NOMO-1 treated with dmso at 0.1 percent for 144 hours (cell line): ENCODE data around the gene TCF23.
"Not testable (repeated sequence)": the region's sequence is repeated elsewhere in the genome, so short reads cannot be mapped to it uniquely, and the experiment has no call there.

Experiments
- DNase-seq: peaks from one replicate; lab custom pipeline; 2025; ENCODE audit not compliant: unreplicated experiment; lab: John Stamatoyannopoulos, UW

Gene TCF23

GRCh38 chr2:27148801-27149439 lies at the start of gene TCF23:
Gene TCF23, plus strand, starts transcription at chr2:27149004. Its CDS starts 130 bp downstream, at chr2:27149134.
- no peak for DNase-seq

- DNase-seq, result no peak
Measured at GRCh38 chr2:27099334-27099955, 49.4 kb upstream of the TCF23 start.

- no peak for DNase-seq
Measured at GRCh38 chr2:27100036-27100435, 48.8 kb upstream of the TCF23 start.

- no peak for DNase-seq
Measured at GRCh38 chr2:27102329-27102728, 46.5 kb upstream of the TCF23 start.

- DNase-seq, result no peak
Measured at GRCh38 chr2:27105981-27106380, 42.8 kb upstream of the TCF23 start.

GRCh38 chr2:27108221-27108620 lies 40.6 kb upstream of the TCF23 start:
- no peak for DNase-seq

GRCh38 chr2:27109083-27109482 lies 39.7 kb upstream of the TCF23 start:
- DNase-seq, result no peak

GRCh38 chr2:27110603-27111352 lies 38.0 kb upstream of the TCF23 start:
- not testable (repeated sequence) for DNase-seq

- DNase-seq, result not testable (repeated sequence)
Measured at GRCh38 chr2:27111392-27112078, 37.3 kb upstream of the TCF23 start.

GRCh38 chr2:27115519-27115918 lies 33.3 kb upstream of the TCF23 start:
- no peak for DNase-seq

- no peak for DNase-seq
Measured at GRCh38 chr2:27117995-27118524, 30.7 kb upstream of the TCF23 start.

- DNase-seq, result no peak
Measured at GRCh38 chr2:27118525-27119329, 30.1 kb upstream of the TCF23 start, which contains the start of gene CGREF1. Gene CGREF1, minus strand, starts transcription at chr2:27119128. Its CDS starts 14,762 bp downstream, at chr2:27104366.

- not testable (repeated sequence) for DNase-seq
Measured at GRCh38 chr2:27119330-27119670, 29.5 kb upstream of the TCF23 start.

- DNase-seq, result no peak
Measured at GRCh38 chr2:27121906-27122305, 26.9 kb upstream of the TCF23 start.

- DNase-seq, result no peak
Measured at GRCh38 chr2:27122791-27123190, 26.0 kb upstream of the TCF23 start.

GRCh38 chr2:27123302-27124150 lies 25.3 kb upstream of the TCF23 start, which contains the start of gene ABHD1:
Gene ABHD1, plus strand, starts transcription at chr2:27123815. Its CDS starts 134 bp downstream, at chr2:27123949.
- peak; percentile 43 for DNase-seq

- DNase-seq, result no peak
Measured at GRCh38 chr2:27125104-27125503, 23.7 kb upstream of the TCF23 start.

- no peak for DNase-seq
Measured at GRCh38 chr2:27126252-27126710, 22.5 kb upstream of the TCF23 start.
